GM12864 (cell line): ENCODE results near the gene DLL3.

Experiments
- DNase-seq: peaks from one replicate; pipeline ENCODE4 v3.0.0-alpha.2; 2011; ENCODE audit warnings: low read depth
- H3K4me3 ChIP-seq: 2 replicates; pipeline ENCODE4 v1.5.1; 2011; ENCODE audit warnings: mild to moderate bottlenecking, low read depth, low read length, control low read depth
- CTCF ChIP-seq: IDR thresholded peaks from 2 replicates; pipeline ENCODE4 v1.5.1; 2011; ENCODE audit warnings: low read depth, mild to moderate bottlenecking, moderate library complexity, low read length, control low read depth, inconsistent platforms; ENCODE audit errors: missing control alignments

Gene DLL3

GRCh38 chr19:39506944-39507714, 8.4 kb downstream of the DLL3 start:
- peak overlapping the region; percentile 61 for H3K4me3 ChIP-seq
- TF ChIP-seq CTCF = no peak
- peak; percentile 41 for DNase-seq

- H3K4me3 ChIP-seq = peak overlapping the region; percentile 61
- no peak for DNase-seq
- TF ChIP-seq CTCF = no peak
Observed at GRCh38 chr19:39507715-39508364, 9.1 kb downstream of the DLL3 start.

GRCh38 chr19:39508629-39509028, 9.9 kb downstream of the DLL3 start:
- no peak overlapping the region for H3K4me3 ChIP-seq
- TF ChIP-seq CTCF = no peak
- no peak for DNase-seq

- H3K4me3 ChIP-seq = no peak overlapping the region
- DNase-seq = no peak
- no peak for TF ChIP-seq CTCF
Observed at GRCh38 chr19:39509233-39509632, 10.5 kb downstream of the DLL3 start.

GRCh38 chr19:39512988-39513387, 14.2 kb downstream of the DLL3 start:
- DNase-seq = no peak
- TF ChIP-seq CTCF = no peak
- H3K4me3 ChIP-seq = no peak overlapping the region

GRCh38 chr19:39514840-39515550, 16.2 kb downstream of the DLL3 start, which contains the start of gene SELENOV:
SELENOV (plus strand) TSS chr19:39515139; CDS start chr19:39515213, 74 bp downstream.
- no peak within 1 kb of the TSS for H3K4me3 ChIP-seq
- no peak for TF ChIP-seq CTCF
- DNase-seq = no peak
